KMS-11 (cell line): Measurements from ENCODE around the gene CACNA2D3.

Source experiments
- H2AFZ ChIP-seq: fragments of 200-600 bp; sonication (generic); 2 replicates; pipeline ENCODE4 v1.6.1; 2016; ENCODE audit warnings: antibody characterized with exemption, mixed run types, low read depth
- H3K27ac ChIP-seq: fragments of 200-600 bp; sonication (generic); 2 replicates; pipeline ENCODE4 v1.6.1; 2016; ENCODE audit warnings: mild to moderate bottlenecking, mixed run types
- H3K27me3 ChIP-seq: fragments of 200-600 bp; sonication (generic); 2 replicates; pipeline ENCODE4 v1.6.1; 2017; ENCODE audit warnings: mild to moderate bottlenecking, low read depth, mixed run types, moderate library complexity; ENCODE audit not compliant: insufficient read depth
- H3K36me3 ChIP-seq: fragments of 200-600 bp; sonication (generic); 2 replicates; pipeline ENCODE4 v1.6.1; 2017; ENCODE audit warnings: mild to moderate bottlenecking, mixed run types; ENCODE audit not compliant: insufficient read depth
- H3K4me1 ChIP-seq: fragments of 200-600 bp; sonication (generic); 2 replicates; pipeline ENCODE4 v1.6.1; 2016; ENCODE audit warnings: mild to moderate bottlenecking, low read depth, mixed run types; ENCODE audit not compliant: poor library complexity, severe bottlenecking
- H3K4me2 ChIP-seq: fragments of 200-600 bp; sonication (generic); 2 replicates; pipeline ENCODE4 v1.7.0; 2016; ENCODE audit warnings: mild to moderate bottlenecking, mixed run types
- H3K4me3 ChIP-seq: fragments of 200-600 bp; sonication (generic); IDR thresholded peaks from 2 replicates; pipeline ENCODE4 v1.6.1; 2017; ENCODE audit warnings: low read depth, low read length, mixed read lengths; ENCODE audit not compliant: insufficient read depth
- H3K79me2 ChIP-seq: fragments of 200-600 bp; sonication (generic); 2 replicates; pipeline ENCODE4 v1.6.1; 2016; ENCODE audit warnings: low read depth, mixed run types; ENCODE audit not compliant: insufficient read depth
- H3K9ac ChIP-seq: fragments of 200-600 bp; sonication (generic); 2 replicates; pipeline ENCODE4 v1.6.1; 2016; ENCODE audit warnings: mild to moderate bottlenecking, mixed run types
- H4K20me1 ChIP-seq: fragments of 200-600 bp; sonication (generic); 2 replicates; pipeline ENCODE4 v1.6.1; 2016; ENCODE audit warnings: mild to moderate bottlenecking, mixed run types; ENCODE audit not compliant: insufficient read depth
- TF ChIP-seq, protein P1 (sequence below): fragments of 200-600 bp; sonication (generic); conservative IDR thresholded peaks from 2 replicates; pipeline ENCODE4 v1.6.1; 2017; ENCODE audit warnings: low read depth, mild to moderate bottlenecking, antibody characterized with exemption, low read length, moderate library complexity, mixed read lengths

The CACNA2D3 gene

DNA sequence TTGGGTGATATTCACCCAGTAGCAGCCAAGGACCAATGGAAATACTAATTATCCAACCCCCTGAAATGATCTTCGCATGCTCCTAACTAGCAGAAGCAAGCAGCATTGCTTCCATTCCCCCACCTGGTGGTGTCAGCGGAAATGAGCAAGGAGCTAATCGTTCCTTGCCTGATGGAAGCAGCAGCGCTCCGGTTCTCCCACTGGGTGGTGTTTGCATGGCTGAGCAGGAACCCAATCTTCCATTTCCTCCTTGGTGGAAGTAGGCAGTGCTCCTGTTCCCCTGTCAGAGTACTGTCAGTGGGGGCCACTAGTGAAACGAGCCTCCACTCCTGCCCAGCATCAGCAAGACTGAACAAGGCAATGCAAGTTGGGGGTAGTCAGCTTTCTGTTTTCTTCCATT, 311.5 kb downstream of the CACNA2D3 start:
- no peak overlapping the region for H3K4me3 ChIP-seq
- H2AFZ ChIP-seq, result no peak overlapping the region
- TF ChIP-seq, protein P1, sequence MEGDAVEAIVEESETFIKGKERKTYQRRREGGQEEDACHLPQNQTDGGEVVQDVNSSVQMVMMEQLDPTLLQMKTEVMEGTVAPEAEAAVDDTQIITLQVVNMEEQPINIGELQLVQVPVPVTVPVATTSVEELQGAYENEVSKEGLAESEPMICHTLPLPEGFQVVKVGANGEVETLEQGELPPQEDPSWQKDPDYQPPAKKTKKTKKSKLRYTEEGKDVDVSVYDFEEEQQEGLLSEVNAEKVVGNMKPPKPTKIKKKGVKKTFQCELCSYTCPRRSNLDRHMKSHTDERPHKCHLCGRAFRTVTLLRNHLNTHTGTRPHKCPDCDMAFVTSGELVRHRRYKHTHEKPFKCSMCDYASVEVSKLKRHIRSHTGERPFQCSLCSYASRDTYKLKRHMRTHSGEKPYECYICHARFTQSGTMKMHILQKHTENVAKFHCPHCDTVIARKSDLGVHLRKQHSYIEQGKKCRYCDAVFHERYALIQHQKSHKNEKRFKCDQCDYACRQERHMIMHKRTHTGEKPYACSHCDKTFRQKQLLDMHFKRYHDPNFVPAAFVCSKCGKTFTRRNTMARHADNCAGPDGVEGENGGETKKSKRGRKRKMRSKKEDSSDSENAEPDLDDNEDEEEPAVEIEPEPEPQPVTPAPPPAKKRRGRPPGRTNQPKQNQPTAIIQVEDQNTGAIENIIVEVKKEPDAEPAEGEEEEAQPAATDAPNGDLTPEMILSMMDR, result no peak
- H3K9ac ChIP-seq, result no peak overlapping the region
- H3K4me1 ChIP-seq, result peaks cover 12% of the 10 kb centered on the region
- no peaks in the 10 kb centered on the region for H3K36me3 ChIP-seq
- H4K20me1 ChIP-seq, result no peaks in the 10 kb centered on the region
- H3K27ac ChIP-seq, result no peak overlapping the region
- H3K27me3 ChIP-seq, result no peaks in the 10 kb centered on the region
- H3K79me2 ChIP-seq, result no peaks in the 10 kb centered on the region
- no peak overlapping the region for H3K4me2 ChIP-seq

DNA sequence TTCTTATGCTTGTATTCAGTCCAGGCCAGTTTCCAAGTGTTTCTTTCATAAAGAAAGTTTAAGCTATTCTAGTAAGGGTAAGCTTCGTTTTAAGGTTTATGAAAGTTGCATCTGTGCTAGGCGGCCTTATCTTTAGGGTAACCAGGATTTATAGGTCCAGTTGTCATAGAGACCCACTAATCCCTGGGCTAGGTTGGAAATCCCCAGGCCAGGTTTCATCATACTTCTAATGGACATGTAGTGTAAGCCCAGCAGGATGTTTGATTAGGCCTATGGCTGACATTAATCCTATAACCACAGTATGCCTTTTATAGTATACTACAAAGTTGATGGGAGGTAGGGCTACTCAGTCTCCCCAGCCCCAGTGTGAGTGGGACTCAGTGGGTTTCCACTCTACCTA, 312.4 kb downstream of the CACNA2D3 start:
- peaks cover 12% of the 10 kb centered on the region for H3K4me1 ChIP-seq
- H3K79me2 ChIP-seq, result no peaks in the 10 kb centered on the region
- H3K27ac ChIP-seq, result no peak overlapping the region; the same call in 1 of the 2 replicates
- no peaks in the 10 kb centered on the region for H4K20me1 ChIP-seq
- H3K4me3 ChIP-seq, result no peak overlapping the region
- H3K4me2 ChIP-seq, result peak overlapping the region; percentile 17; the same call in 1 of the 2 replicates
- TF ChIP-seq, protein P1, result no peak
- no peak overlapping the region for H2AFZ ChIP-seq
- no peak overlapping the region for H3K9ac ChIP-seq
- no peaks in the 10 kb centered on the region for H3K36me3 ChIP-seq
- H3K27me3 ChIP-seq, result no peaks in the 10 kb centered on the region

DNA sequence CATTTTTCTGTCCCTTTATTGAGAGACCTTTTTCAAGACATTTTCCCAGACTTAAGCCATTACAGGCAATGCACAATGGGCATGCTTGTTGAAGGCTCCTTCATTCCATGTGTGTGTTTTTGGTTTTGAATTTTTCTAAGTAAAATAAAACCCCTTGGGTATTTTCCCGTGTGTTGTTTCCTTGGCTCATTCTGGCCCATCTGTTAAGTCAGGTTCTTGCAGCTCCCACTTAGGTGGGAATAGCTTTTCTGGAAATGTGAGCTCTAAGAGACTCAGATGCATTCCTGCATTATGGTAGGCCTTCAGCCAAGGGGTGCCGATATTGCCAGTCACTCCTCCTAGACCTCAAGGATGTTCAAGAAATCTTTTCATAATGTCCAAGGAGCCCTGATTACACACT, 314.9 kb downstream of the CACNA2D3 start:
- no peaks in the 10 kb centered on the region for H3K36me3 ChIP-seq

DNA sequence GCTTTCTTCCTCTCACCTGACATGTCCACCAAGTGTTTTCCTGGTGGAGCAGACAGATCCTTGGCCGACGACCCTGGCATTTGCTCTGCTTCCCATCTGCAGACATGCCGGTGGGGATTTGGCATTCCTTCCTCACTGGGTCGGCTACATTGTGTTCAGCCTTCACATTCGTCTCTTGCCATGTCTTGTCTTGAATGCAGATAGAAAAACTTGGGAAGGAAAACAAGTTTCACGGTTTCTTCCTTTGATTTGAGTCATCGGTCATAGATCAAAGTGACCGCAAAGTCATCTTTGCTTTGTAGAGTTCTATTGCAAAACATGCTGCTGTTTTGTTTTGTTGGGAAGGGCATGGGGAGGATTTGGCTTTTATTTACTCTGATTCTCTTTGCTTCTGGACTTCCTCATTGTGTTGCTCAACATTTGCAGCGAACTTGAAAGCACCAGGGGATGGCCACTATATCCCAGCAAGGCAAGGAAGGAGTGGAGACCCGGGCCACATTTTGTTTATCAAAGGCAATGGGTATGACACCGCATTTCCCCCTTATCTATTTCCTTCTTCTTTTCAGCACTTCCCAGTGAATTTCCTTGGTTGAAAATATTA, 321.3 kb downstream of the CACNA2D3 start:
- TF ChIP-seq, protein P1, result no peak
- H3K9ac ChIP-seq, result no peak overlapping the region
- no peaks in the 10 kb centered on the region for H4K20me1 ChIP-seq
- no peak overlapping the region for H2AFZ ChIP-seq
- H3K79me2 ChIP-seq, result no peaks in the 10 kb centered on the region
- H3K4me1 ChIP-seq, result no peaks in the 10 kb centered on the region
- H3K4me2 ChIP-seq, result no peak overlapping the region
- H3K27me3 ChIP-seq, result no peaks in the 10 kb centered on the region
- no peaks in the 10 kb centered on the region for H3K36me3 ChIP-seq
- H3K27ac ChIP-seq, result no peak overlapping the region
- no peak overlapping the region for H3K4me3 ChIP-seq

More for the DNA sequence above, 314.9 kb downstream of the CACNA2D3 start:
- H3K9ac ChIP-seq, result no peak overlapping the region
- no peak overlapping the region for H3K4me3 ChIP-seq
- H3K79me2 ChIP-seq, result no peaks in the 10 kb centered on the region
- TF ChIP-seq, protein P1, result no peak
- no peak overlapping the region for H3K4me2 ChIP-seq
- no peak overlapping the region for H2AFZ ChIP-seq
- no peak overlapping the region for H3K27ac ChIP-seq
- H3K4me1 ChIP-seq, result peaks cover 12% of the 10 kb centered on the region
- H4K20me1 ChIP-seq, result no peaks in the 10 kb centered on the region
- no peaks in the 10 kb centered on the region for H3K27me3 ChIP-seq
